Large intestine (tissue), 3 donors: ENCODE results near the gene SLFN14. TPM values are rescaled to one million over a fixed set of nuclear protein-coding genes. Genes with fewer than 3 reads are reported as not detected.
"Not testable (repeated sequence)": the region's sequence is repeated elsewhere in the genome, so short reads cannot be mapped to it uniquely, and the experiment has no call there.

Experiments used
- DNase-seq, 2 donors: peaks; one replicate each; pipeline versions ENCODE4 v3.0.0 to v3.0.0-alpha.2; 2013
- H3K27ac ChIP-seq: one replicate; pipeline ENCODE4 v1.5.1; 2013; ENCODE audit warnings: low read length
- H3K27me3 ChIP-seq: 2 replicates; pipeline ENCODE4 v1.6.1; 2013; ENCODE audit warnings: low read length; ENCODE audit not compliant: control insufficient read depth, insufficient read depth
- H3K36me3 ChIP-seq: 2 replicates; pipeline ENCODE4 v1.6.1; 2013; ENCODE audit warnings: low read length; ENCODE audit not compliant: control insufficient read depth, insufficient read depth
- H3K4me1 ChIP-seq: one replicate; pipeline ENCODE4 v1.6.1; 2013; ENCODE audit warnings: low read length; ENCODE audit not compliant: control insufficient read depth, insufficient read depth
- H3K4me3 ChIP-seq: one replicate; pipeline ENCODE4 v1.5.1; 2013; ENCODE audit warnings: low read length
- H3K9me3 ChIP-seq: one replicate; pipeline ENCODE4 v1.6.1; 2013; ENCODE audit warnings: mild to moderate bottlenecking, low read depth, low read length, moderate library complexity; ENCODE audit not compliant: control insufficient read depth
- WGBS: methylation state at CpG from one replicate; pipeline ENCODE4 v1.1.5; 2013; ENCODE audit warnings: low lambda C conversion rate; ENCODE audit not compliant: insufficient coverage; 5-methylcytosine and 5-hydroxymethylcytosine counted together
- polyA plus RNA-seq: library from polyadenylated mRNA; unstranded; fragments of 120-200 nt; gene quantifications from one replicate; pipeline ENCODE4 v1.2.1, GENCODE V29; 2013

Gene SLFN14
- polyA plus RNA-seq, 1 donor = 0.21 TPM

GRCh38 chr17:35563181-35563580 is 2.6 kb upstream of the SLFN14 start:
- DNase-seq, H3K27ac ChIP-seq, H3K4me3 ChIP-seq, H3K4me1 ChIP-seq, H3K36me3 ChIP-seq, H3K9me3 ChIP-seq, H3K27me3 ChIP-seq: not testable (repeated sequence)
- 90% methylated on average over 4 of the region's 16 CpGs for WGBS

GRCh38 chr17:35559495-35560210 is 966 bp downstream of the SLFN14 start:
- no peak for DNase-seq
- 100% methylated on average over 1 of the region's 2 CpGs for WGBS
- no peak overlapping the region for H3K27ac ChIP-seq

GRCh38 chr17:35557353-35557752 is 3.3 kb downstream of the SLFN14 start:
- Histone ChIP-seq H3K4me1 (peaks cover 5% of the 10 kb centered on the region), H3K9me3 (no peaks in the 10 kb centered on the region), H3K4me3 (no peak overlapping the region), H3K27ac (no peak overlapping the region), H3K36me3 (no peaks in the 10 kb centered on the region), H3K27me3 (peaks cover 10% of the 10 kb centered on the region)
- 100% methylated on average over 1 of the region's 3 CpGs for WGBS
- DNase-seq = no peak

More at GRCh38 chr17:35559495-35560210, 966 bp downstream of the SLFN14 start:
- no peaks in the 10 kb centered on the region for H3K9me3 ChIP-seq
- no peaks in the 10 kb centered on the region for H3K36me3 ChIP-seq
- no peak overlapping the region for H3K4me3 ChIP-seq
- H3K27me3 ChIP-seq = peaks cover 7% of the 10 kb centered on the region
- H3K4me1 ChIP-seq = peaks cover 5% of the 10 kb centered on the region

GRCh38 chr17:35555691-35556090 is 4.9 kb downstream of the SLFN14 start:
- no peak for DNase-seq
- H3K9me3 ChIP-seq = no peaks in the 10 kb centered on the region
- 100% methylated on average over 2 of the region's 5 CpGs for WGBS

GRCh38 chr17:35554668-35555067 is 6.0 kb downstream of the SLFN14 start:
- H3K27ac ChIP-seq = no peak overlapping the region
- H3K4me1 ChIP-seq = no peaks in the 10 kb centered on the region
- H3K9me3 ChIP-seq = no peaks in the 10 kb centered on the region
- H3K4me3 ChIP-seq = no peak overlapping the region
- WGBS = no CpG with 5 or more reads among the region's 5 CpGs
- no peaks in the 10 kb centered on the region for H3K36me3 ChIP-seq
- DNase-seq = no peak
- peaks cover 13% of the 10 kb centered on the region for H3K27me3 ChIP-seq

More at GRCh38 chr17:35555691-35556090, 4.9 kb downstream of the SLFN14 start:
- Histone ChIP-seq H3K4me3 (no peak overlapping the region), H3K27ac (no peak overlapping the region), H3K4me1 (peaks cover 5% of the 10 kb centered on the region), H3K27me3 (peaks cover 10% of the 10 kb centered on the region), H3K36me3 (no peaks in the 10 kb centered on the region)

GRCh38 chr17:35553310-35553709 is 7.3 kb downstream of the SLFN14 start:
- 60% methylated on average over 1 of the region's 4 CpGs for WGBS
- H3K36me3 ChIP-seq = no peaks in the 10 kb centered on the region
- DNase-seq = no peak
- no peak overlapping the region for H3K4me3 ChIP-seq
- no peak overlapping the region for H3K27ac ChIP-seq
- no peaks in the 10 kb centered on the region for H3K9me3 ChIP-seq
- no peaks in the 10 kb centered on the region for H3K4me1 ChIP-seq
- H3K27me3 ChIP-seq = peaks cover 20% of the 10 kb centered on the region

GRCh38 chr17:35548978-35549377 is 11.6 kb downstream of the SLFN14 start:
- Histone ChIP-seq H3K9me3 (no peaks in the 10 kb centered on the region), H3K27ac (no peak overlapping the region), H3K36me3 (no peaks in the 10 kb centered on the region), H3K27me3 (peaks cover 32% of the 10 kb centered on the region), H3K4me1 (no peaks in the 10 kb centered on the region), H3K4me3 (no peak overlapping the region)
- DNase-seq = no peak
- WGBS = no CpG with 5 or more reads among the region's 1 CpG

GRCh38 chr17:35548208-35548810 is 12.3 kb downstream of the SLFN14 start:
- Histone ChIP-seq H3K4me1 (no peaks in the 10 kb centered on the region), H3K4me3 (no peak overlapping the region), H3K27me3 (peaks cover 32% of the 10 kb centered on the region), H3K9me3 (no peaks in the 10 kb centered on the region), H3K36me3 (no peaks in the 10 kb centered on the region), H3K27ac (no peak overlapping the region)
- WGBS = 80% methylated on average over 1 of the region's 8 CpGs
- no peak for DNase-seq

- no peaks in the 10 kb centered on the region for H3K4me1 ChIP-seq
- H3K27me3 ChIP-seq = peaks cover 28% of the 10 kb centered on the region
- H3K27ac ChIP-seq = no peak overlapping the region
- 43% methylated on average over 1 of the region's 1 CpG for WGBS
- DNase-seq = no peak
- no peaks in the 10 kb centered on the region for H3K9me3 ChIP-seq
- H3K4me3 ChIP-seq = no peak overlapping the region
- no peaks in the 10 kb centered on the region for H3K36me3 ChIP-seq
These were observed 14.1 kb downstream of the SLFN14 start for GRCh38 chr17:35546487-35546886.

- no peaks in the 10 kb centered on the region for H3K4me1 ChIP-seq
- H3K9me3 ChIP-seq = no peaks in the 10 kb centered on the region
- H3K4me3 ChIP-seq = no peak overlapping the region
- no peaks in the 10 kb centered on the region for H3K36me3 ChIP-seq
- DNase-seq = no peak
- H3K27ac ChIP-seq = no peak overlapping the region
- H3K27me3 ChIP-seq = peaks cover 35% of the 10 kb centered on the region
- 0% methylated on average over 1 of the region's 1 CpG for WGBS
These were observed 15.5 kb downstream of the SLFN14 start for GRCh38 chr17:35545150-35545549.

GRCh38 chr17:35543856-35544255 is 16.8 kb downstream of the SLFN14 start:
- H3K36me3 ChIP-seq = no peaks in the 10 kb centered on the region
- DNase-seq = no peak
- WGBS = no CpG with 5 or more reads among the region's 1 CpG
- no peaks in the 10 kb centered on the region for H3K9me3 ChIP-seq
- no peak overlapping the region for H3K27ac ChIP-seq
- H3K4me3 ChIP-seq = no peak overlapping the region
- H3K27me3 ChIP-seq = peaks cover 33% of the 10 kb centered on the region
- H3K4me1 ChIP-seq = no peaks in the 10 kb centered on the region
